ENCODE data around the gene CLEC2L.
A peak's percentile ranks its signal among the peaks of the same experiment; 100 is the strongest.

The CLEC2L gene

GRCh38 chr7:139526578-139527544, 3.4 kb downstream of the CLEC2L start:
- in situ Hi-C loops (cut with HindIII; ENCODE audit: low sequenced_read_pairs) = no loop called here
- no peak for TF ChIP-seq CTCF (IDR thresholded peaks at IDR 0.05; ENCODE audit: low read depth, low read length)
- H3K4me3 ChIP-seq (ENCODE audit: low read depth, low read length) = no peak overlapping the region
- peak; percentile 86 for DNase-seq (ENCODE audit: low read depth, low spot score)

GRCh38 chr7:139531094-139531493, 7.6 kb downstream of the CLEC2L start:
- no peak for DNase-seq (ENCODE audit: low read depth, low spot score)
- in situ Hi-C loops (cut with HindIII; ENCODE audit: low sequenced_read_pairs) = no loop called here
- no peak for TF ChIP-seq CTCF (IDR thresholded peaks at IDR 0.05; ENCODE audit: low read depth, low read length)
- H3K4me3 ChIP-seq (ENCODE audit: low read depth, low read length) = no peak overlapping the region

GRCh38 chr7:139532636-139533155, 9.2 kb downstream of the CLEC2L start:
- in situ Hi-C loops (cut with HindIII; ENCODE audit: low sequenced_read_pairs) = no loop called here
- no peak for DNase-seq (ENCODE audit: low read depth, low spot score)
- H3K4me3 ChIP-seq (ENCODE audit: low read depth, low read length) = no peak overlapping the region
- TF ChIP-seq CTCF (IDR thresholded peaks at IDR 0.05; ENCODE audit: low read depth, low read length) = no peak

GRCh38 chr7:139534096-139534495, 10.6 kb downstream of the CLEC2L start:
- no peak for TF ChIP-seq CTCF (IDR thresholded peaks at IDR 0.05; ENCODE audit: low read depth, low read length)
- in situ Hi-C loops (cut with HindIII; ENCODE audit: low sequenced_read_pairs) = no loop called here
- DNase-seq (ENCODE audit: low read depth, low spot score) = no peak
- H3K4me3 ChIP-seq (ENCODE audit: low read depth, low read length) = no peak overlapping the region

GRCh38 chr7:139534966-139535651, 11.6 kb downstream of the CLEC2L start:
- no peak overlapping the region for H3K4me3 ChIP-seq (ENCODE audit: low read depth, low read length)
- TF ChIP-seq CTCF (IDR thresholded peaks at IDR 0.05; ENCODE audit: low read depth, low read length) = no peak
- in situ Hi-C loops (cut with HindIII; ENCODE audit: low sequenced_read_pairs) = no loop called here
- no peak for DNase-seq (ENCODE audit: low read depth, low spot score)

GRCh38 chr7:139536152-139536551, 12.7 kb downstream of the CLEC2L start:
- H3K4me3 ChIP-seq (ENCODE audit: low read depth, low read length) = no peak overlapping the region
- in situ Hi-C loops (cut with HindIII; ENCODE audit: low sequenced_read_pairs) = no loop called here
- DNase-seq (ENCODE audit: low read depth, low spot score) = no peak
- TF ChIP-seq CTCF (IDR thresholded peaks at IDR 0.05; ENCODE audit: low read depth, low read length) = no peak
